HG02610 (cell line): ENCODE results near the gene RPIA.
"Not testable (repeated sequence)": the region's sequence is repeated elsewhere in the genome, so short reads cannot be mapped to it uniquely, and the experiment has no call there.

Source experiments
- ATAC-seq: cut with Tn5 transposase; IDR thresholded peaks from one replicate; pipeline ENCODE4 v1.9.1; 2021; ENCODE audit warnings: mild to moderate bottlenecking, moderate library complexity; ENCODE audit not compliant: unreplicated experiment

Gene RPIA

DNA sequence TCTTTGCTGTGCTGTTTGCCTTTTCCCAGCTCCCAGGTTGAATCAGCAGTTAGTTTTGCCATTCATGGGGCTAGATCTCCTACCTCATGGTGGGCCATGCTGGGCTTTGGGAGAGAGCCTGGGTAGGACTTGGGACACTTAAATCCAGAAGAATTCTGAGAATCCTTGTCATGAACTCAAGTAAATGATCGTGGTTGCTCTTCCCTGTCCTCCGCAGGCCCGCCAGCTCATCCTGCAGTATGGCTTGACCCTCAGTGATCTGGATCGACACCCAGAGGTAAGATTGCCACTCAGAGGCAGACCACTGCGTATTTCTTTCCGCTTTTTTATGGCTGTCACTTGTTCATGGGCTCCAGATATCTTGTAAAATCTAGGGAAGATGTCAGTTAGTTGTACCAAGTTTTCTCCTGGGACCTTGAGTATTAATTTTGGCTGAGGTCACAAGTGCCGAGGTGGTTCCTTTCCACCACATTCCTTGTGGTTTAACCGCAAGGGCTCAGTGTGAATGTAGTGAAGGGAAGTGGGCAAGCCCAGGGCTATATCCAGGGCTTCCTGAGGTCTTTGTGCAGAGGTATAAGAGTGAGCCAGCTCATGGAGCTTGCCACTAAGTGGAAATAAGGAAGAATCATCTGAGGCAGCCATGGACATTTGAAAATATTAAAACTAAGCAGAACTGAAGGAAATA lies 37.7 kb downstream of the RPIA start:
- ATAC-seq = no peak

DNA sequence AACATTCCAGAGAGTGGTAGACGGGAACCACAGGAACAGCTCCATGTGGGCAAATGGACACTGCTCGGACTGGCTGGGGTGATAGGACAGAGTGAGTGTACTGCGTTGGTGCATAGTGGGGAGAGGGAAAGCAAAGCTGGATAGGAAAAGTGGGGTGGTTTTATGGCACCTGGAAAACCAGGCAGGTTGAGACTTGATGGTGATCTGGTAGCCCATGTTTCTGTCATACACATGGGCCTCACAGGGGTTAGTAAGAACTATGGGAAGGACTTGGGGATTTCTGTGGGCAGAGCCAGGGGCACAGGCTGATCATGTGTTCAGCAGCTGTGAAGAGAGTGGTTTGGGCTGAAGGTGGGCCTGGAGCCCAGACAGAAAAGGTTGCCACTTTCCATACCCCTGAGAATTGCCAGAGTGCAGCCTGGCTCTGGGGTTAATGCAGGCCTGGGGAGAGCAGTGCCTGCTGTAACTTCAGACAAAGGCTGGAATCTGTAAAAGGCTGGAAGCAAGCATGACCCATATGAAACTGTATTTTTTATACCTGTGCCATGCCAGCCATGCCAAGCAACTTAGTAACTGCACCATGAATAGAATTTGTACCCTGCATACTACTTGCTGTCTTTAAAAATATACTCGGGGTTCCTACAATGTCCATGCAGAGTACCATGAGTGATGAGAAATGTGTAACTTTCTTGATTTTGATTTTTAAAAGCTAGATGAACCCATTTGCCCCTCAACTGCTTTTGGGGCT lies 41.9 kb downstream of the RPIA start:
- ATAC-seq = no peak

DNA sequence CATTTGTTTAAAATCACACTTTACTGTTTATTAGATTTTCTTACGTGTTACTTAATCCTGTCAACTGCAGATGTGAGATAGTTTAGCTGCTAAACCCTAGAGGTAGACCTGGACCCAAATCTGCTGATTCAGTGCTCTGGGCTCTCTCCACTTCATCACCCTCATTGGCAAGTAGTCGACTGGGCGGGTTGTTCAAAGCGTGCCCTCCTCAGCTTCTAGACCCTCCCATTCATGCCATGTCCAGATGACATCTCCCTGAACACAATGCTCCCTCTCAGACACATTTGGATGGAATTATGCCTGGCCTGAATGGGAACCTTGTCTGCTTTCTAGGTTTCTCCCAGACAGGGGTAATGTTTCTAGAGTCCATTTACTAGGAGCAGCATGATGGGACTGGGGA lies 43.7 kb downstream of the RPIA start:
- no peak for ATAC-seq

DNA sequence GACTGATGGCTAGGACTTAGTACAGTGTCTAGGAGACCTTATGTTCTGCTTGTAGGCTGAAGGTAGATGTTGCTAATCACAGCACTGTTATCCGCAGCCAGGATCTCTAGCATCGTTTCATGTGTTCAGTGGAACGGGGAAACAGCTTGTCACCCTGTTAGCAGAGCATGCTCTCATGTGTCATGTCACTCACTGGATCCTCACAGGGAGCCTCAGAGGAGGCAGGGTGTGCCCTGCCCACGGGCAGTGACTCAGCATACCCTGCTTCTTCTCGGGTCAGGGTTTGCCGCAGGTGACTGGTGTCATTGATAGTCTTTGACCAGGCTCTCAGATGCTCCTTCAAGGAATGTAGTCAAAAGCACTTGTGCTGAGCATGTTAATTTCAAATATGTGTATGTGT lies 44.4 kb downstream of the RPIA start:
- no peak for ATAC-seq

DNA sequence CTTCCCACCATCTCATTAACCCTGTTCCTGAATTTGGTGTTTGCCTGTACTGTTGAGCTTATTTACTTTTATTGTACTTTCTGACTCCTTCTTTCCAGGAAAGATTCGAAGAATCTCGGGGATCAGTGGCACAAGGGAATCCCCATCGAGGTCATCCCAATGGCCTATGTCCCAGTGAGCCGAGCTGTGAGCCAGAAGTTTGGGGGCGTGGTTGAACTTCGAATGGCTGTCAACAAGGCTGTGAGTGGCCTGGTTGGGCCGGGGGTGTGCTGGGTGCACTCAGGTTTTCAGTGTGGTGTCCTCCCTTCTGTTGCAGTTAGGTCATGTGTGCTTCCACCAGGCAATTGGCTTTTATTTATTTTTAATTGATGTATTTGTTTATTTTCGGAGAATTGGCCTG lies 45.0 kb downstream of the RPIA start:
- ATAC-seq = no peak

DNA sequence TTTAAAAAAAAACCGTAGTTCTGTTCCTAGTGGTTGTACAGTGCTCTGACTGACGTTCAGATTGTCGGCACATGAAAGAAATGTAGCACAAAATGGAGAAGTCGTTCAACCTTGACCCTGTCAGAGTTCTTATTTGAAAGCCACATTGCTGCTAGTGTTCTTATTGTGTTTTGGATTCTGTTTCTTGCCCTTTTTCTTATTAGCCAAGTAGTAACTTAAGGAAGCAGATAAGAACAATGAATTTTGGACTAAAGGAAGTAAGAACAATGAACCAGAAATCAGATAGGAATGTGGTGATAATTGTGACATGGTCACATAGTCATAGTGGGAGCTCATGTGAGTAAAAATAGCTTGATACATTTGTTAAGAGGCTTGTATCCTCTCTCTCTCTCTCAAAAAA lies 45.9 kb downstream of the RPIA start:
- ATAC-seq = peak; percentile 65

DNA sequence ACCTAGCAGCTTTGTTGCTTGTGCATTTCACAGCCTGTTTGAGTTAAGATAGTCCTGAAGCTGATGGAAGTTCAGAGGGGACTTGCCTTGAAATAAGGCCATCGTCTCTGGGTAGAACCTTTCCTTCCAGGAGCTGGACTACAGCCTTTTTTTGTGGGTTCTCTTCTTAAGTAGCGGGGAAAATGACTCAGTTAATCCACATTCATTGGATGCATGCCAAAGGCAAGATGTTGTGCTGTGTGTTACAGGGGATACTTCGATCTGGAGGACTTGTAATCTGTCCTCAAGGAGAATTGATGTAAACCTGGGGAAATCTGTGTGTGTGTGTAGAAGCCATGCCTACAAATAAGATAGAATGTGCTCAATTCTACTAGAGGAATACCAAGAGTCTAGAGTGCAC lies 46.8 kb downstream of the RPIA start:
- no peak for ATAC-seq

DNA sequence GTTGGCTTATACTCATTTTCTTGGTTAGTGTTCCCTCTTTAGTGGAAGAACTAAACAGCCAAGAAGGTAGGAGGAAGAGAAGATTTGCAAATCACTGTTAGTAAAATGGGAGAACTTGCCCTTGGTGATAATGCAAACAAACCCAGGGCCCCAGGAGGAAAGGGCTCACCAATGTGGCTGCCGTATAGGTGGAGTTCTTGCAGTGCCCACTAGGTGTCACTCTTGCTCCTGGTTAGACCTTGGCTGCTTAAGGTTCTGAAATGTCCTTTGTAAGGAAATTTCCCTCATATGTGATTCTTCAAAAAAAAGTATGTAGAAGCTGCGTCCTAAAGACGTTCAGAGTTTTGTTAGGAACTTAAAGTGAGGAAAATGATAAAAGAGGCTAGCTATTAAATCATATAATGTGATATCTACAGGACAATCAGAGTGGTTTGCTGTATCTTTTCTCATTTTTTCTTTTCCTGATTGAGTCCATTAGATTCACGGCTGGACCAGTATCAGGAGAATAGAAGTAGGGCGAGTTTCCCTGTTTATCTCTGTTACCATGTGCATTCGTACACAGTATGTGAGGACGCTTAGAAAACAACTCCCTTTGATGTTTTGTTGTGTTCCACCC lies 48.6 kb downstream of the RPIA start:
- ATAC-seq = peak; percentile 55

DNA sequence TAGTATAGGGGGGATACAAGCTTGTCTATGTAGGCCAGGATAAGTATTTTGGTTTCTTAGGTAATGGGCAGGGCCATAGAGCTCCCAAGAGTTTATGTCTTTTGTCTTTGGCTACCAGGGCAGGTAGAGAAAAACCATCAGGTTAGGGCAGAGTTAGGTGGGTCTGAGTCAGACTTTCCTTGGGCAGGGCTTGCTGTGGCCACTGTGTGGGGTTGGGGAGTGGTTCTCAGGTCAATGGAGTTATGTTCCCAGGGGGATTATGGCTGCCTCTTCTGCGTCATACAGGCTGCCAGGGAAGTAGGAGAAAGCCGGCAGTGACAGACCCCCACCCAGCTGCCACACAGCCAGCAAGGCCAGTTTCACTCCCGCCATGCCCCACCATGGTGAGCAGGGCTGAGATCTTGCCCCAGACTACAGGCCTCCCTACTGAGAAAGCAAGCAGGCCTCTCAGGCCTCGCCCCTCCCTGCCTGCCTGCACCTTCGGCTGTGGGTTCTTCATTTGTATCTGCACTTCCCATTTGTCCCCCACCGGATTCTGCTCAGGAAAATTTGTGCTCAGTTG lies 55.5 kb downstream of the RPIA start:
- ATAC-seq = no peak

DNA sequence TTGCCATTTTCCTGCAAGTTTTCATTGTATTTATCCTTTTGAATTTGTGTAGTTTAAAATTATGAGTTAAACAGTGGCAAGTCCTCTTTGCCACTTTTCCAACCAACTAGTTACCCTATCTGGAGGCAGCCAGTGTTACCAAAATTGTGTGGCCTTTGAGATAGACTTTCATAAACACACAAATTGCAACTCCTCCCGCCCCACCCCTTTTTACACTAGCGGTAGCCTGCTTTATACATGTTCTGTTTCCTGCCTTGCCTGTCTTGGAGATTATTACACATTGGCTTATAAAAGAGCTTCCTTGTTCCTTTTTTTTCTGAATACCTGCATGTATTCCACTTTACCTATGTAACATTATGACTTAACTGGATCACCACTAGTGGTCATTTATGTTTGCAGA lies 56.5 kb downstream of the RPIA start:
- ATAC-seq = no peak

DNA sequence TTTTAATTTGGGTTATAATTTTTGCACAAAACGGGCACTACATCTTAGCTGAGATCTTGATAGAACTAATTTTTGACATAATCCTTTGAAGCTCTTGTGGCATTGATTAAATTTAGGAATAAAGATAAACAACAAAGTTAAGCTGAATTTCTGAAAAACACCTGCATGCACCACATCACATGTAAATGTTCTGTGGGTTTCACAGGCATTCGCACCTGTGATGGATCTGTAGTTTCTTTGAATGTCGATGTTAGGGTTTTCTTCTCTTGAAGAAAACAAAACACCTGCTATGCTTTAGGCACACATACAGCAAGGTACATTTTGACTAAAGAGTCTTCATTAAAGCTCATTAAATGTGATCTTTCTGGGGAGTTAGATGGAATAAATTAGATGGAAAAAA lies 60.3 kb downstream of the RPIA start:
- no peak for ATAC-seq

DNA sequence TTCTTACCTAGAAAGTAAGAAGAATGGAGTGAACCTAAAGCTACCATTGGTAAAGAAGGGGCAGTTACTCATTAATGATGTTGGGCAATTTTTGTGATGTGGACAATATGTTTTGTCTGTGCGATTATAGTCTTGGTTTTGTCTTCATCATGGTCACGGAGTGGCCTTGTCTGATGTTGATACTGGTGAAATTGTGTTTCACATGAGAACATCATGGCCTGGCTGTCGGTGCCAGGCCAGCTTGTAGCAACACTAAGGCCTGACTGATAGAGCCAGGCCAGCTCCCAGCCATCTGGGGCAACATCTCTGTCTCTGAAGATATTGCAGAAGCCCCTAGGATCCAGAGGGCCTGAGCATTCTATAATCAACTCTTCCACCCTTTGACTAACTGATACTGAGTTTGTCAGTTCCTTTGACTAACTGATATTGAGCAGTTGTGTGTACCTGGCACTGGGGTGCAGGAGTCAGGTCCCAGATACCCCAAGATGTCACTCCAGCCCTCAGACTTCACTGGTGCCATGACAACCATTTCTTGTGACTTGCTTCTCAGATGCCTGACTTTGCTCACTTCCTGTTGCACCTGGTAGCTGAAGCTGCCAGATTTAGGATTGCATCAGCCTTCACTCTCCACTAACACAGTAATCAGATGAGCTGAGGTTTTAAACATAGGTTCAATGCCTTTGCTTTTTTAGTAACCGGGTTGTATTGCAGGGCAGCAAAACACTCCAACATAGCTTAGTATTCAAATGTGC lies 62.5 kb downstream of the RPIA start:
- ATAC-seq = peak; percentile 89

DNA sequence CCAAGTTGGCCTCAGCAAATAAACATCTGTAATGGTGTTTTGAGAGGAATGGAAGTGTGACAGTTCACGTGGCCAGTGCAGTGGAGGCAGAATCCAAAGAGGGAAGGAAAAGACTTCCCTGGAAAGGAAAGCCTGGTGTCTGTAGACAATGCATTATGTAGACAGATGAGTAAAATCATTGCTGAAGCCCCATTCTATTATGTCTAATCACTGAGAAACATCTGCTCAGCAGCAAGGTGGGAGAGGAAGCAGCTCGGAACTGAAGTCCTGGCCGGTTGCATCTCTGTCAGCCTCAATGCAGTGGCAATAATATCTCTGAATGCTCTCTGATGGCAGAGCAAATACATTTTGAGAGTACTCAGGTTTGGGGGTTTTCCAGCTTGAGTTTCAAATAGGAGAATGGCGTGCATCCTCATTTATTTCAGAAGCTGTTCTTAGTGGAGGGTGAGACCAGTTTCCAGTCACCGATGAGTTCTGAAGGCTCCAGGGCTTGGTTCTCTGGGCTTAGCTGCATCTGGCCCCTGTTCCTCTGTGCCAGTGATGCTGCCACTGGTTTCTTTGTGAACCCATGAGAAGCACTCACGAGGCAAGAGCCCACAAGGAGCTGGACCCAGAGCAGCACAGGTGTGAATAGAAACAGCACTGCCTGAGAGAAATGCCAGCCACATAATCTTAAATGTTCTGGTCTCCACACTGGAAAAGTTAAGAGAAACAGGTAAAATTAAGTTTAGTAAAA lies 63.3 kb downstream of the RPIA start:
- peak; percentile 21 for ATAC-seq

DNA sequence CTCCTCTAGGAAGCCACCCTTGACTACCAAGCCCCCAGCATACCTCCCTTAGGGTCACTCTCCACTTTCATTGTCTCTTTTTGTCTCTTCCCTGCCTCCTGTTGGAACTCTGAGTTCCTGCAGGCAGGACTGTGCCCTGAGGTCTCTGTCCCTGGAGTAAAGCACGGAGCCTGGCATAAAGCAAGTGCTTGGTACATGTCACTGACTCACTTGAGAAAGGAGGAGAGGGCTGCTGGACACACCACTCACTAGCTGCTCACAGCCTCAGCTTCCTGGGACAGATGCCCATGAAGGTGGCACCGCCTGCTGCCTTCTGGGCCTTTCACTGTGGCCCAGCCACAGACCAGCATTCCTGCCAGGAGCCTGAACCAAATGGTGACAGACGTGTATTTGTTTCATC lies 64.4 kb downstream of the RPIA start:
- ATAC-seq = no peak

DNA sequence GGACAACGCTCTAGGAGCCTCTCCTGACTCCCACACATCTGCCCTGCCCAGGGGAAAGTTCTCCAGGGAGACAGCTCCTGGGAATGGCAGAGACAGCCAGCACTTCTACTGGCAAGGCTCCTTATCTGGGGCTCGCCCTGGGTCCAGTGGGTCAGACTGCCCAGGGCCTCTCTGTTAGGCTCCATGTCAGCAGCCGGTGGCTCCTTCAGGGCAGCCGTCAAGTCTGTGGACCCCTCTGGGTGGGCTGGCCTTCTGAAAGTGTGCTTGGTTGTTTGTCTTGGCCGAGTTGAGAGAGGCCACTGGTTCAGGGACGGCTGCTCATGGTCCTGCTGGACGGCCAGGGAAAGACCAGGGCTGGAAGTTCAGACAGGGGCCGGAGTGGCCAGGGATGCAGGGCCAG lies 65.6 kb downstream of the RPIA start:
- ATAC-seq = no peak

DNA sequence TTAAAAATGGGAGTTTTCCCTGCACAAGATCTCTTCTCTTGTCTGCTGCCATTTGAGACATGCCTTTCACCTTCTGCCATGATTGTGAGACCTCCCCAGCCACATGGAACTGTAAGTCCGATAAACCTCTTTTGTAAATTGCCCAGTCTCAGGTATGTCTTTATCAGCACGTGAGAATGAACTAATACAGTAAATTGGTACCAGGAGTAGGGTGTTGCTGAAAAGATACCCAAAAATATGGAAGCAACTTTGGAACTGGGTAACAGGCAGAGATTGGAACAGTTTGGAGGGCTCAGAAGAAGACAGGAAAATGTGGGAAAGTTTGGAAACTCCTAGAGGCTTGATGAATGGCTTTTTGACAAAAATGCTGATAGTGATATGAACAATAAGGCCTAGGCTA lies 67.2 kb downstream of the RPIA start:
- not testable (repeated sequence) for ATAC-seq

DNA sequence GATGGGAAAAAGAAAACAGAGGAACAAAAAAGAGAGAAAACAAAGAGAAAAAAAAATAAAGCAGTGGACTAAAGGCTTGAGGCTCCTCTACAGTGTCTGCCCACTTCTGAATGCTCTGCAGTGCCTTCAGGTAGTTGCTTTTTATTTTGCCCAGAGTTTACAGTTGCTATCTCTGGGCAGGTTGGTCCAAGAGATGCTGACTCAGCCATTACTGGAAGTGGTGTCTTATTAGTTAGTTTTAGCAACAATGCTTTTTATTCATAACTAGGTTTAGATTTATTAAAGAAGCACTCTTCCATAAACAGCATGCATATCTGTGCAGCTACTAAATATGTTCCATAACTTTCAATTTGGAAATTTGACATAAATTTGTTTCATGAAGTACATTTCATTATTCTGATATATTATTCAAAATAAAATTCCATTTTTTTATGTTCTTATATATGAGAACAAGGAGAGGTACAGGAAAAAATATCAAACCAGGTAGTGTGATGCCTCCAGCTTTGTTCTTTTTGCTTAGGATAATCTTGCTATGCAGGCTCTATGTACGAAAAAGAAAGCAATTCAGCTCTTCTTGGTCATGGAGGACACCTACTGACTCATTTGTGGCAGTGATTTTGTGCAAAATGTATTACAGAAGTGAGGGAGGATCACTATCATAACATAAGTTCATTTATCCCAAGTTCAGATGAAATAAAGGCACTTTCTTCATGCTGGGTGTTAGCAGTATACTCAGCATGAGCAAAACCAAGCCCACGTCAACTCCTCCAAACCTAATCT lies 69.5 kb downstream of the RPIA start:
- no peak for ATAC-seq

DNA sequence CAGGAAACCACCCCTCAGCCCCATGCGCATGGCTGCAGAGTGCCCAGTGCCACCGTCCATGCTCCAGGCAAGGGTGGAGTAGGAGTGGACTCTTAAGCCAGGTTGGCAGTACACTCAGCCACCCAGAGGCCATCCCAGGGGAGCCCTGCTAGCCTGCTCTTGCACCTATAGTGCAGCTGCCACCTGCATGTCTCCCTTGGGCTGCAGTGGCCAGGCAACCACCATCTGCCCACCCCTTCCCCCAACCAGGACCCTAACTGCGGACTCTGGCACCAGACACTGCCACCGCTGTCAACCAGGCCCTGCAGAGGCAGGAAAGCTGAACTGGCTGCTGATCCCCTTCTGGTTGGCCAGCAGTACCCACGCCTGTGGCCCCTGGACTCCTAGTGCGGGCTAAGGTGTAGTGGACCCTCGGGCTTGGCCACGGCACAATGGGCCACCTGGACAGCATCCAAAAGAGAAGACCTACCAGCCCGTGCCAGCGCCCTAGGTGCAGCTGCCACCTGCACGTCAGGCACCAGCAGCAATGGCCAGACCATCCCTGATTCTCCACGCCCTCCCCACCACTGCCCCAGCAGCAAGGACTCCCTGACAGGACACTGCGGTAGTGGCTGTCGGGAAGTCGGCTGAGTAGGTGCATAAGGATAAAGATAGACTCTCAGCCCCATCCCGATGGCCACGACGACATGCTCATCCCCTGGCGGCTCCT lies 72.8 kb downstream of the RPIA start:
- no peak for ATAC-seq

DNA sequence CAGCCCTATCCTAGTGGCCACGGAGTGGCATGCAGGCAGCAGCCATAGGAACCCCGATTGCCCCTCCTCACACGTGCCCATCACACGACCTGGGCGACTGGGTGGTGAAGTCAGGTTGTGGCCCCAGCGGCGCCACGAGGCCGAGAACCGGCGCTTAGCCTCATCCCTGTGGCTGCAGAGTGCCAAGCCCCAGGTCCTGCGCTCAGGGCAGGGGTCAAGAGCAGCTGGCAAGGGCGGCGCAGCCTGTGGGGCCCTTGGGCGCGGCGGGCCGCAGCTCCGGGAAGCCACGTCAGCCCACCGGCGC lies 73.3 kb downstream of the RPIA start:
- ATAC-seq = no peak
